Tibial nerve (tissue), 4 donors: Measurements from ENCODE around the gene RNF220.

Source experiments
- CTCF ChIP-seq, 5 experiments: fragments of 200-600 bp in 3 of 5; fragments of 450-650 bp in 2 of 5; sonication (generic) in 3 of 5; IDR thresholded peaks; one replicate each; pipeline ENCODE4 v1.5.1; 2016 to 2019; ENCODE audit warnings: antibody characterized with exemption in 5 of 5, mild to moderate bottlenecking in 3 of 5, moderate library complexity in 2 of 5
- EP300 ChIP-seq, 2 donors: sonication (generic); formaldehyde crosslinking; IDR thresholded peaks; one replicate each; pipeline ENCODE4 v1.6.1; 2017; ENCODE audit warnings: antibody characterized with exemption in 2 of 2, mild to moderate bottlenecking in 1 of 2
- POLR2A ChIP-seq, 2 donors: fragments of 450-650 bp; IDR thresholded peaks; one replicate each; pipeline ENCODE4 v1.6.1; 2017; ENCODE audit warnings: antibody characterized with exemption in 2 of 2, mild to moderate bottlenecking in 2 of 2, moderate library complexity in 2 of 2

GRCh38 chr1:44547837-44548236, 142.8 kb downstream of the RNF220 start:
- TF ChIP-seq CTCF (IDR thresholded peaks at IDR 0.05) = no peak
- no peak for TF ChIP-seq POLR2A (IDR thresholded peaks at IDR 0.05)
- no peak for TF ChIP-seq EP300 (IDR thresholded peaks at IDR 0.05)
